ENCODE measurements around the gene PRR5L.

PRR5L gene, protein sequence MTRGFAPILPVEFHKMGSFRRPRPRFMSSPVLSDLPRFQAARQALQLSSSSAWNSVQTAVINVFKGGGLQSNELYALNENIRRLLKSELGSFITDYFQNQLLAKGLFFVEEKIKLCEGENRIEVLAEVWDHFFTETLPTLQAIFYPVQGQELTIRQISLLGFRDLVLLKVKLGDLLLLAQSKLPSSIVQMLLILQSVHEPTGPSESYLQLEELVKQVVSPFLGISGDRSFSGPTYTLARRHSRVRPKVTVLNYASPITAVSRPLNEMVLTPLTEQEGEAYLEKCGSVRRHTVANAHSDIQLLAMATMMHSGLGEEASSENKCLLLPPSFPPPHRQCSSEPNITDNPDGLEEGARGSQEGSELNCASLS

GRCh38 chr11:36295926-36296325 is at the start of gene PRR5L:
Gene PRR5L, plus strand, starts transcription at chr11:36296288. Its CDS starts 104,834 bp downstream, at chr11:36401122.
- no peak for DNase-seq (ENCODE audit: low read depth)

DNA sequence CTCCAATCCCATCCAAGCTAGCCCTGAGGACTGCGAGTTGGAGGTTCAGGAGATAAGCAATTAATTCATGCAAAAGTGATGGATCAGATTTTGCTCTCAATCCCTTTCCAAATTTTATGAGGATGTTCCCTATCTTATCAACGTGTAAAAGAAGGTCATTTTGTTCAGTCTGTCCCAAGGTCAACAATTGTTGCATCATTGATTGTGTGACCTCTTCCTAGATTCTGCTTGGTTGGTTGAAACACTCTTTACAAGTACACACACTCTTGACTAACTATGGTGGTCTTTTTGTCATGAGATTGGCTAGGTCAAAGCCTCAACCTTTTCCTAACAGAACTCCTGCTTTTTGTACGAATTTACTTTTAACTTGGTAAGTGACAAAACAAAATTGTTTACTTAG is 48.6 kb upstream of the PRR5L start:
- DNase-seq (ENCODE audit: low read depth): no peak

- DNase-seq (ENCODE audit: low read depth): no peak
Observed at GRCh38 chr11:36248436-36248835, 47.7 kb upstream of the PRR5L start.

DNA sequence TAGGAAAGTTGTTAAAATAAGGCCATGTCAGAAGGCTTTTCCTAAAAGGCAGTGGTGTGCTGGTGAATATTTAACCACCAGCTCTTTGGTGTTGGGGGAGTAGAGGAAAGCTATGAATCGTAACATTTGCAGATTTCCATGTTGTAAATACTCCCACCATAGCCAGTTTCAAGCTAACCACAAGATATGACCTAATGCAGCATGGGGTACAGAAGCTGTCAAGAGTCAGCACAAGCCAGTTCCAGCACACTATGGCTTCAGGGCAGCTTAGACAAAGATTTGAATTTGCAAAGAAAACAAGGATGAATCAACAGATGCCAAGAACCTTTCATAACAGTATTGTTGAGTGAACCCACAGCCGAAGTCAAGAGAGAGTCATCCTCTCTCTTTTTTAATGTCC is 46.8 kb upstream of the PRR5L start:
- DNase-seq (ENCODE audit: low read depth): no peak

DNA sequence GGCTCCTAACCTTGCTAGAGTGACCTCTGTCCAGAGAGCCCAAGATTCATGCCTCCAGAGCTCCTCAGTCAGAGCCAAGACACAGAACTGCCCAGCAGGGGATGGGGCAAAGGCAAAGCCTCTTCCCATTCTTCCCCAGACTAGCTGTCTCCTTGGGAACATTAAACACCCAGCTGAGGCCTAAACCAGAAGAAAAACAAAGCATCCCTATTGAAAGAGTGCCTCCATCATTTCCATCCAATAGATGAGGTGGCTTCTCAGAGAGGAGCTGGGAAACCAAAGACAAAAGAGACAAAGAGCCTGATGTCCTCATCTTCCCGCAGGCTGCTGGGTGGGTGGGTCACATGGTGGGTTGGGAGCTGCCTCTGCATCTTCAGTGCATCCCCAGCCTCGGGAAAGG is 44.3 kb upstream of the PRR5L start:
- DNase-seq (ENCODE audit: low read depth): no peak

GRCh38 chr11:36253238-36253637 is 42.9 kb upstream of the PRR5L start:
- no peak for DNase-seq (ENCODE audit: low read depth)

DNA sequence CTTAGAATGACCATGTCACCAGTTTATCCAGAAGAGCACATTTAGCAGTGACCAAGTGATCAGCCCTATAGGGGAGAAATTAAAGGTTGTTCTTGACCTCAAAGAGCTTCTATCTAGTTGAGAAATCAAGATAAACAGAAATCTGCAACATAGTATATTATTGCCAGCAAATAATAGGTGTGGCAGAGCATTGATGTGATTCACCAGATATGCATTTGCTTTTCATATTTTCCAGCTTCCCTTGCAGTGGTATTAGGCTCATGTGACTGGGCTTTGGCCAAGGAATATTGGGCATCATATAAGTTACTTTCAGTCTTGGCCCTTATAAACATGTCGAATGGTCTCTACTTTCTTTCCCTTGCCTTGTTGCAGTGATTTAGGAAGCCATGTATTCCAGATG is 41.4 kb upstream of the PRR5L start:
- no peak for DNase-seq (ENCODE audit: low read depth)

DNA sequence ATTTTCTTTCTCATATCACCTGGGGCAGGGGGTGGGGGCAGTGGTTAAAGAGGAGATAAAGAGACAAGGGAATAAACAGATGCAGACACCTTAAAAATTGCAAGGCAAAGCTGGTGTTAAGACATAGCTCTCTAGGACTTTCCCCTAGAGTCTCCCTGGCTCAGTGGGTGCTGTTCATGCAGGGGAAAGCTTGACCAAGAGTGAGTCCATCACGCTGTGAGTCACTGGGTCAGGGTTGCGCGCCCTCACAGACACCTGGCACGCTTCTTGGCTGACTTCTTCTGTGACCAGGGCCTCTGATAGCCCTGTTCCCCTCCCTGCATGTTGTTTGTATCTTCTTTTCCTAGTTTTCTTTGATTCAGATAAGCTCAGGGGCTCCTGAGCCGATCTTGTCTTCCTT is 38.7 kb upstream of the PRR5L start:
- DNase-seq (ENCODE audit: low read depth): no peak

- DNase-seq (ENCODE audit: low read depth): no peak
Observed at GRCh38 chr11:36258730-36259360, 37.2 kb upstream of the PRR5L start.

DNA sequence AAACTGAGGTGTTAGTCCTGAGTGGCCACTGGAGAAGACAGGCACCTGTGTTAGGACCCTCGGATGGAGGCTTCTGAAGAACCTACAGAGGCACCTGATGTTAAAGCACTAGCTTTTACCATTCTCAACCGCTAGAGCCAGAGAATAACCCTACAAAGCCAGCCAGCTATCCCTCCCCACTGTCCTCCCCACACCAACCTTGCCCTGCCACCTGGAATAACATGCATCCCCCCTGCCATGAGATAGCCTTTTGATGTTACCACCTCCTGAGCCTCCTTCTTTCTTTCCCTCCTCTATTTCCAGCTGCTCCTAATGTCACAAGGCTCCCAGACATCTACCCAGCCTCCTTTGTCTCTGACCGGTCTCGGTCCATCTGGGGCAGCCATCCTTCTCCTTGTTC is 35.0 kb upstream of the PRR5L start:
- DNase-seq (ENCODE audit: low read depth): no peak

DNA sequence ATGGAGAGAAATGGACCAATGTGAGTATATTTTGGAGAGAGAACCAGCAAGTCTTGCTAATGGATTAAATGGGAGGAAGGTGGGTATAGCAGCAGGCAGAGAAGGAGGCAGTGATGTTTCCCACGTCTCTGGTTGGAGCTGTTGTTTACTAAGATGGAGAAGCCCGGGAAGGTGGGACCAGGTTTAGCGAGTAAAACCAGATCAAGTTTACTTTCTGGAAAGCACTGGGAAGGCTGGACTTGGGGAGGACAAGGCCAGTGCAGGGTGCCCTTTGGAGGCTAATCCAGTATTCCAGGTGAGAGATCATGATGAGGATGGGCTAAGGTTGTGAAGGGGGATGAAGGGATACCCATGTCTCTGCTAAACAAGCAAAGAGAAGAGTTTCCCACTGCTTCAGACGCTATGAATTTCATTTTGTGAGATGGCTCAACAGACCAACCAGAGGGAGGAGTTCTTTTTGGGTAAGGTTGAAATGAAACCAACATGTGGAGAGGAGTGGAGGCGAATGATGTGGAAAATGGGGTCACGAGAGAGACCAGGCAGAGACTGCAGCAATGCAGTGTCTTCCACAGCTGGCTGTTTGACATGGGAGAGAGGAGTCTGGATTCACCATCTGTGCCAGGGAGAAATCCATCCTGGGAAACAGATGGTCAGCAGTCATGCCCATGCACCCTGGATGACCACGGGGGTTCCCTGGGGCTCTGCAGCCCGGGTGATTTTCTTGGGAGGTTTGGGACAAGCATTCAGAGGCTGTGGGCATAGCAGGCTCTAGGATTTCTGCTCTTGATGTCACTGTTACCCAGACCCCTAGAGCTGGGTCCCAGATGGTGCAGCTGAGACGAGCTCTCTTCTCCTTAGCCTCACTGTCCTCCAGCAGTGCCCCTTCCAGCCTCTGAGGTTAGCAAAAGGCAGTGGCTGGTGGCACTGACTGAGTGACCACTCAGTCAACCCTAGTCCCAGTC is 31.8 kb upstream of the PRR5L start:
- DNase-seq (ENCODE audit: low read depth): no peak

DNA sequence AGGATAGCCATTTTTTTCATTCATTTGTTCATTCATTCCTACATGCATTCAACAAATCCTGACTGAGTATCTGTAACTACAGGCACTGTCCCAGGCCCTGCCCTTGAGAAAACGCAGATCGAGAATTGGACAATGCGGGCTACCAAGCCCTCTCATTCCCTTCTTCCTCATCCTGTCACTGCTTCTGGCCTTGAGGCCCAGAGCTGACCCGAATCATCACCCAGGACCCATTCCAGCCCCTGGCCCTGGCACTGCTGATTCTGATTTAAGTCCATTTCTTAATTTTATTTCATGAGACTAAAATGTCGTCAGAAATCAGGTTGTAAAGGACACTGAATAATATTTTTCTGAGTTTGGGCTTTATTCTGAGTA is 31.1 kb upstream of the PRR5L start:
- no peak for DNase-seq (ENCODE audit: low read depth)

- DNase-seq (ENCODE audit: low read depth): peak; percentile 40
Observed at GRCh38 chr11:36265793-36266628, 30.1 kb upstream of the PRR5L start.

DNA sequence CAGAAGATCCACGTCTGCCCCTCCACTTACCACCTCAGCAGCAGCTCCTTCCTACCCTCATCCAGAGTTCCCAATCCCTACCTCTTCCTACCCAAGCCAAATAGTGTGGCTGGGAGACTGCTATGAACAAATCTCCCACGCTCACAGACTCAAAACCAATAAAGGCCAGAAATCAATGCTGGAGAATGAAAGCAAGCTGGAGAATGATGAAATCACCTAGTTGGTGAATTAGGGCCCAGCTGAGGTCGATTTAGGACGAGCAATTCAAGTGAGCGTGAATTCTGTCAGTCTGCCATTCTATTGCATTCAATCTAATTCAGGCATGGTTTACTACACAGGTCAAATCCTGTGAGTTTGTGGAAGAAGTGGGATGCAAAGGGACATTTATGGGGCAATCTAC is 29.3 kb upstream of the PRR5L start:
- no peak for DNase-seq (ENCODE audit: low read depth)

- DNase-seq (ENCODE audit: low read depth): no peak
Observed at GRCh38 chr11:36268337-36268985, 27.6 kb upstream of the PRR5L start.

DNA sequence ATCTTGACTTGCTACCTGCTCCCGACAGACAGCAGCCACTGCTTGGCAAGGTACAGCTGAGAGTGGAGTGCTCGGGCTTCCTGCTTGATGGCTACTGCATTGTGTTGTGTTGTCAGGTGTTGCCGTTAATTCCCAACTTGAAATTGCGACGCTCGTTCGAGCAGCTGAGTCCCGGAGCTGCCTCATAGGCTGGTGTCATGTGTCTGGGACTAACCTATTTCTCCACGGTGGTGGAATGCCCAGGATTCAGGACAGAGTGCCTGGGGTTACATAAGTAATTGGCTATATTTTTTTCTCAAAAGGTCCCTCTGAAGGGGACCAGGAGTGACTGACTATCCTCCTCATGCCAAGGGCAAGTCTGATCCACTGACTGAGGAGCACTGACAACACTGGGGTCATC is 25.4 kb upstream of the PRR5L start:
- no peak for DNase-seq (ENCODE audit: low read depth)

DNA sequence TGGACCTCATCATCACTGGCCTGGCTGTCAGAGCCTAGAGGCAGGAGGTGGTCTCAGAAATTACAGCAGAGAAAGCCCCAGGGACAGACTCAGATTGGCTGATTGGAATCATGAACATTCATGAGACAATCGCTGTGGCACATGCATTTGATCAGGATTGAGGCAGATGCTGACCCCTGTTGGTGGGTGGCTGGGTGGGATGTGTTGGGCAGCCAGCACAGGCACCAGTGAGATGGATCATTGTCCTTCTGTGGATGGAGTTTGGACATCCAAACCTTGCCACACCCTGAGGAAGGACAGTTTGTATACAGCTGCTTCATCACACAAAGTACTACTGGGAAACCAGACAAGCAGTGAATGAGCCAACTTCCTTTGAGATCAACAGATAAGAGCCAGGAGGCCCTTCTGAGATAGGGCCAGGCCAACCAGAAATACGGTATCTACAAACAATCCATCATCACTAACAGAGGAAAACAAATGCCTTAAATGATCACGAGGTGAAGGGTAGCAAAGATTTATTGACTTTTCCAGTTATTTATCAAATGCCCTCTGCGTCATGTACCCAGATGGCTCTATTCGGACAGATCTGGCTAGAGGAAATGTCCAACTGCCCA is 24.2 kb upstream of the PRR5L start:
- DNase-seq (ENCODE audit: low read depth): no peak

GRCh38 chr11:36273110-36273509 is 23.0 kb upstream of the PRR5L start:
- no peak for DNase-seq (ENCODE audit: low read depth)

DNA sequence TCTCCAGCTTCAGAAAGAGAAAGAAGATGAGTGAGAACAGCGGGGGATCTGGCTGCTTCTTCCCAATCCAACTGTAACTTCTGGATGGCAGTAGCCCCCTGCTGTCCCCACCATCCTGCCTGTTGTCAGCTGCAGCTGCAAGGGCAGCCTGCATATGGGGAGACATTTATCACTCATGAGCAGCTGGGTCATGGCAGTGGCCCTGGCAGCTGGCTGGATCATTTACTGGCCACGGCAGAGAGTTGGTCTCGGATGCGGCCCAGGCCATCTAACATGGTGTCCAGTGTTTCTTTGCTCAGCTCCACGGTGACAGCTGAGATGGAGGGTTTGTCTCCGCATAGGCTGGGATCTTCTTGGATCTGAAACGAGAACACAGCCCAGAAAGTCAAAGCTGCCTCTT is 21.7 kb upstream of the PRR5L start:
- no peak for DNase-seq (ENCODE audit: low read depth)

GRCh38 chr11:36278531-36279282 is 17.4 kb upstream of the PRR5L start:
- no peak for DNase-seq (ENCODE audit: low read depth)
